Stimulated activated naive CD8-positive, alpha-beta T cell treated with anti-CD3 and anti-CD28 coated beads, Interleukin-15, amount 100 ng/mL, for 72 hours (primary cell): ENCODE measurements around the gene SLCO3A1.
"Not testable (repeated sequence)": the region's sequence is repeated elsewhere in the genome, so short reads cannot be mapped to it uniquely, and the experiment has no call there.

ENCODE experiments used
- ATAC-seq: fragments of 150-1000 bp; cut with Tn5 transposase; 2 replicates; pipeline ENCODE4 v1.10.0; 2021; ENCODE audit warnings: mild to moderate bottlenecking, moderate library complexity
- DNase-seq, 2 donors: peaks; one replicate each; pipeline ENCODE4 v3.0.0; 2021 to 2022
- H3K27ac Mint-ChIP-seq, 2 donors: one replicate each; pipeline ENCODE4 v1.8.0; 2022; ENCODE audit warnings: mild to moderate bottlenecking in 2 of 2, mixed read lengths in 2 of 2, moderate library complexity in 2 of 2
- H3K27me3 Mint-ChIP-seq: one replicate; pipeline ENCODE4 v1.8.0; 2022; ENCODE audit warnings: mixed read lengths
- H3K4me1 Mint-ChIP-seq: one replicate; pipeline ENCODE4 v1.8.0; 2022; ENCODE audit warnings: mild to moderate bottlenecking, mixed read lengths
- H3K4me3 Mint-ChIP-seq, 2 donors: one replicate each; pipeline ENCODE4 v1.8.0; 2022; ENCODE audit warnings: mild to moderate bottlenecking in 2 of 2, mixed read lengths in 2 of 2, moderate library complexity in 1 of 2
- H3K9me3 Mint-ChIP-seq, 2 donors: one replicate each; pipeline ENCODE4 v1.8.0; 2022; ENCODE audit warnings: mixed read lengths in 2 of 2

SLCO3A1 gene

DNA sequence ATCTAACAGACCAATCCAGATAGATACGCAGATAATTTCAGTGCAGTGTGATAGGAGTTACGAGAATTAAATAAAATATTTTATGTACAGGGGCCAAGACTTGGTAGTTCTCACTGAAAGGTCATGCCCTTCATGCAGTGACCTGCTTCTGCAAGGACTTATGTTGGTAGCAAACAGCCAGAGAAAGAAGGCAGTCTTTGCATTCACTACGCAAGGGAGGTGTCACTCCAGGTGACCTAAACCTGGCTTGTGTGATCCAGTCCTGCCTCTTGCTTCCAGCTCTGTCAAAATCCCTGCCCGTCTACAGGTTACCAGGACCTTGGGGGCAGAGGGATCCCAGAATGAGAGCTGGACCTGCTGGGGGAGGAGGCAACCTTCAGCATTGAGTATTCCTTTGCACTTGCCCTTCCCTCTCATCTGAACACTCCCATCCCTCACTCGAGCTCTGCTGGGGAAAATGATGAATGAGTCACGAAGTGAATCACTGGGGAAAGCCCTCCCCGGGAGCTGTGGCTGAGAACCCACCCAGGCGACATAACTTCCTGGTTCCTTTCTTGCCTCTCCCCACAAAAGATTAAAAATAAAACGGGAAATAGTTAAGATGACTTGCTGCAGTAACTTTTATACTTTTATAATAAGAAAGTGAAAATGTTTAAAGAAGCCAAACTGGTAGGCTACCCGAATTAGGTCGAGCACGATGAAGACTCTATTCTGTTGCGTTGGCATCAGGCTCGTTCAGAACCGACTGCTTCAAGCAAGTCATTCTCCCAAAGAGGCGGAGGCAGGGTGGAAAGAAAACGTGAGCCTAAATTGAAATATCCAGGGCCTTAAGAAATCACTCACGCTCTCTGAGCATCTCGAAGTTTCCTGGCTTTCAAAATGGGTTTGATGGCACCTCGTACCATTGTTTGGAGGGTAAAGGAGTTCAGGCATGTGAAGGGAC lies 216.1 kb downstream of the SLCO3A1 start:
- H3K4me1 Mint-ChIP-seq: peaks cover 57% of the 10 kb centered on the region
- DNase-seq: peak; percentile 22 to 30
- no peaks in the 10 kb centered on the region for H3K9me3 Mint-ChIP-seq
- peak overlapping the region; percentile 63 to 85 for H3K27ac Mint-ChIP-seq
- H3K4me3 Mint-ChIP-seq: peak overlapping the region; percentile 63 to 76
- peak; percentile 75 for ATAC-seq
- no peaks in the 10 kb centered on the region for H3K27me3 Mint-ChIP-seq

- not testable (repeated sequence) for DNase-seq, H3K9me3 Mint-ChIP-seq, H3K27me3 Mint-ChIP-seq, ATAC-seq
- peak overlapping the region; percentile 63 to 76 for H3K4me3 Mint-ChIP-seq
- H3K4me1 Mint-ChIP-seq: peaks cover 64% of the 10 kb centered on the region
- H3K27ac Mint-ChIP-seq: peak overlapping the region in 1 of 2 donors; percentile 14
These were observed 216.7 kb downstream of the SLCO3A1 start for GRCh38 chr15:92070251-92070650.

- peaks cover 73% of the 10 kb centered on the region for H3K4me1 Mint-ChIP-seq
- no peak overlapping the region for H3K4me3 Mint-ChIP-seq
- no peaks in the 10 kb centered on the region for H3K9me3 Mint-ChIP-seq
- peak overlapping the region in 1 of 2 donors; percentile 43 for H3K27ac Mint-ChIP-seq
- H3K27me3 Mint-ChIP-seq: no peaks in the 10 kb centered on the region
- no peak for ATAC-seq
- DNase-seq: no peak
These were observed 217.6 kb downstream of the SLCO3A1 start for GRCh38 chr15:92071045-92071634.

- DNase-seq: no peak
- Mint-ChIP-seq H3K27me3 (no peaks in the 10 kb centered on the region), H3K4me3 (no peak overlapping the region), H3K9me3 (no peaks in the 10 kb centered on the region), H3K4me1 (peaks cover 66% of the 10 kb centered on the region), H3K27ac (no peak overlapping the region)
- no peak for ATAC-seq
These were observed 219.7 kb downstream of the SLCO3A1 start for GRCh38 chr15:92073044-92073785.

DNA sequence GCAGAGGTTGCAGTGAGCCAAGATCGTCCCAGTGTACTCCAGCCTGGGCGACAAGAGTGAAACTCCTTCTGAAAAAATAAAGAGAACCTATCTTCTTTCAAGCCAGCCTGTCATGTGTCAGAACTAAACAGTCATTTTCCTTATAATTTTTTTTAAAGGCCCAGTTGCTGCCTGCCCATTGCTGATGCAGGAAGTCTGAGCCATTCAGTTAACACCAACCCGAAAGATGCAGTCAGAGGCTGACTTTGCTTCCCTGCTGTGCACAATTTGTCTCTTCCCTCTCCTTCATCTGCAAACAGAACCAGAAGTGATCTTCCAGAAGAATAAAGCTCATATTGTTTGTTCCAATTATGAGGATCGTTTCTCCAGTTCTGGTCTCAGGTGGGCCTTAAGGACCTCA lies 220.6 kb downstream of the SLCO3A1 start:
- peaks cover 57% of the 10 kb centered on the region for H3K4me1 Mint-ChIP-seq

DNA sequence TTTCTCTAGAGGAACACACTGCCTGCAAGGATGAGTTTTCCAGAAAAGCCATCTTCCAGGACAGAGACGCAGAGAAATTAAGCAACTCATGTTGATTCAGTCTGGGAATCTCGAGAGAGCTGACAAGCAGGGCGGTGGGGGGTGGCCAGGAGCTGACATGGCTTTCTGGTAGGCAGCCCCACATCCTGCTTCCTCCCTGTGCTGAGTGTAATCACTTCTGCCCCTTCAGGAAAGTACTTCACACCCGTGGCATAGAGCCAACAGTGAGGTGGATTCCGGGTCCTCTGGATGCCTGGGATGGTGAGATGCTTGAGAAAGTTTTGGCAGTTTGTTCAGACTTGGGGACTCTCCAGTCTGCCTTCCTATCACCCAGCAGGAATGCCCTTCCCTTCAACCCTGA lies 221.1 kb downstream of the SLCO3A1 start:
- H3K4me1 Mint-ChIP-seq: peaks cover 52% of the 10 kb centered on the region

More for the DNA sequence above, 220.6 kb downstream of the SLCO3A1 start:
- no peak for DNase-seq
- Mint-ChIP-seq H3K9me3 (no peaks in the 10 kb centered on the region), H3K4me3 (no peak overlapping the region), H3K27ac (no peak overlapping the region), H3K27me3 (no peaks in the 10 kb centered on the region)
- no peak for ATAC-seq

GRCh38 chr15:92075764-92076163 lies 222.3 kb downstream of the SLCO3A1 start:
- ATAC-seq (no peak), DNase-seq (no peak)
- Mint-ChIP-seq H3K27ac (no peak overlapping the region), H3K9me3 (no peaks in the 10 kb centered on the region), H3K4me3 (no peak overlapping the region), H3K27me3 (no peaks in the 10 kb centered on the region), H3K4me1 (peaks cover 41% of the 10 kb centered on the region)

More for the DNA sequence above, 221.1 kb downstream of the SLCO3A1 start:
- Mint-ChIP-seq H3K9me3 (no peaks in the 10 kb centered on the region), H3K27ac (no peak overlapping the region), H3K4me3 (no peak overlapping the region), H3K27me3 (no peaks in the 10 kb centered on the region)
- no peak for ATAC-seq
- DNase-seq: no peak

DNA sequence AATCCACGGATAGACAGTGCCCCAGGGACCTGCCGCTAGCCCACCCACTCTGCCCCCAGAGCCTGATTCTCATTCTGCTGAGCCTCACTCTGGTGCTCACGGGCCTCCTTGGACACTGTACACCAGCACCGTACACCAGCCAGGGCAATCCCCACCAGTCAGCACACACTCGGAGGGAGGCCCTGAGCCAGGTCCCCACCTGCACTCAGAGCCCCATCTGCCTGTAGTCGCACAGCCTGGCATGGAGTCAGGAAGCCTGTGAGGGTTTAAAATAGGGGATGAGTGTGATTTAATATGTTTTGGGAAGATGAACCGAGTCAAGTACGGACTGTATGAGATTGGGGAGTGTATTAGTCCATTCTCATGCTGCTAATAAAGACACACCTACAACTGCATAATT lies 223.0 kb downstream of the SLCO3A1 start:
- Mint-ChIP-seq H3K4me1 (peaks cover 33% of the 10 kb centered on the region), H3K27me3 (no peaks in the 10 kb centered on the region), H3K4me3 (no peak overlapping the region), H3K9me3 (no peaks in the 10 kb centered on the region), H3K27ac (no peak overlapping the region)
- ATAC-seq (no peak), DNase-seq (no peak)

DNA sequence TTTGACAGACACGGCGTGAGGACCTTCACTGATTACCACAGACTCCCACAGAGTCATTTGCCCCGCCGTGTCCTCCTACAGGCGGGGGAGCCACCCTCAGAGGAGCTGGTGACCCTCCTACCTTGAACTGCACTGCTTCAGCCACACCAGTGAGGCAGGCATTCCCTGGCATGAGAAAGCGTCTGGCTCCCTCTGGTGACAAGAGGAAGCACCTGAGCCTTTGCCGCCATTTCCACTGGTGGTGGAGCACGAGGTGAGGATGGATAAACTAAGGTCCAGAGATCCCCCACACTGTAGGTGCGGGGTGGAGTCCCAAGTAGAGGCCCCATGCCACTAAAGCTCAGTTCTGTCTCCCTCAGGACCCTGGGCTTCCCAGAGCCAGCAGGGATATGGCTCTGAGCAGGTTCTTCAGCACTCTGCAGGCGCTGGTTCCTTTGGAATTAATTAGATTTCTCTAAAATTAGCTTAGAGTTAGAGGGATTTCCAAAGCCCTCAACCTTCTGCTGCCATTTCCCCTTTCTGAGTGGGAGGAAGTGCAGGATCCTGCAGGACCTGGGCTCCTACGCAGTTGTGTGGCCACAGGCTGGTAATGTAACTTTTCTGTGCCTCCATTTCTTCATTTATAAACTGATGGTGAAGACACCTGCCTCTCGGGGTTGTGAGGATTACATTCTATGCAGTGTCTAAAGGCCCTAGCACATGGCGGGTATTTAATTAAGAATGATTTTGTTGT lies 224.0 kb downstream of the SLCO3A1 start:
- no peak overlapping the region for H3K4me3 Mint-ChIP-seq
- ATAC-seq: peak; percentile 84
- DNase-seq: peak; percentile 60 to 75
- H3K9me3 Mint-ChIP-seq: no peaks in the 10 kb centered on the region
- peaks cover 32% of the 10 kb centered on the region for H3K4me1 Mint-ChIP-seq
- peak overlapping the region in 1 of 2 donors; percentile 42 for H3K27ac Mint-ChIP-seq
- H3K27me3 Mint-ChIP-seq: no peaks in the 10 kb centered on the region

- H3K27ac Mint-ChIP-seq: no peak overlapping the region
- no peaks in the 10 kb centered on the region for H3K27me3 Mint-ChIP-seq
- H3K4me1 Mint-ChIP-seq: peaks cover 26% of the 10 kb centered on the region
- no peak for ATAC-seq
- no peaks in the 10 kb centered on the region for H3K9me3 Mint-ChIP-seq
- no peak overlapping the region for H3K4me3 Mint-ChIP-seq
- no peak for DNase-seq
These were observed 224.8 kb downstream of the SLCO3A1 start for GRCh38 chr15:92078270-92078669.

DNA sequence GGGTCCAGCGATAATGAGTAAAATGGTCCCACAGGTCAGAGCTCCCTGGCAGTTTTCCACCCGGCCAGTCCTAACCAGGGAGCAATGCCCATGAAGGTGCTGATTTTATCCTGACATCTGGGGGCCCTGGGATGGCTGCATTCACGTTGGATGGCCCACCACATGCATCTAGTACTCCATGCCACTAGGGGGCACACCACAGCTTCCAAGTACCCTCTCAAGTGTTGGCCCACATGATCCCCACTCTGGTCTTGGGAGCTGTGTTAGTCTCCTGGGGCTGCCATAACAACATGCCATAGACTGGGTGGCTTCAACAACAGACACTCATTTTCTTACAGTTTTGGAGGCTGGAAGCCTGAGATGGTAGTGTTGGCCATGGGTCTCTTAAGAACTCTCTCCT lies 225.5 kb downstream of the SLCO3A1 start:
- DNase-seq (peak in 1 of 2 donors; percentile 37), ATAC-seq (peak; percentile 41)
- H3K9me3 Mint-ChIP-seq: no peaks in the 10 kb centered on the region
- H3K4me1 Mint-ChIP-seq: peaks cover 21% of the 10 kb centered on the region
- no peak overlapping the region for H3K4me3 Mint-ChIP-seq
- no peaks in the 10 kb centered on the region for H3K27me3 Mint-ChIP-seq
- no peak overlapping the region for H3K27ac Mint-ChIP-seq

- H3K9me3 Mint-ChIP-seq: no peaks in the 10 kb centered on the region
- H3K27ac Mint-ChIP-seq: no peak overlapping the region
These were observed 226.2 kb downstream of the SLCO3A1 start for GRCh38 chr15:92079647-92080255.

GRCh38 chr15:92082006-92082843 lies 228.7 kb downstream of the SLCO3A1 start:
- DNase-seq (peak in 1 of 2 donors; percentile 51), ATAC-seq (peak; percentile 63)
- H3K27ac Mint-ChIP-seq: no peak overlapping the region
- peaks cover 7% of the 10 kb centered on the region for H3K4me1 Mint-ChIP-seq
- no peaks in the 10 kb centered on the region for H3K27me3 Mint-ChIP-seq
- no peak overlapping the region for H3K4me3 Mint-ChIP-seq
- no peaks in the 10 kb centered on the region for H3K9me3 Mint-ChIP-seq

More at GRCh38 chr15:92079647-92080255, 226.2 kb downstream of the SLCO3A1 start:
- DNase-seq (no peak), ATAC-seq (no peak)
- Mint-ChIP-seq H3K4me3 (no peak overlapping the region), H3K27me3 (no peaks in the 10 kb centered on the region), H3K4me1 (peaks cover 17% of the 10 kb centered on the region)

GRCh38 chr15:92083190-92083589 lies 229.7 kb downstream of the SLCO3A1 start:
- no peaks in the 10 kb centered on the region for H3K9me3 Mint-ChIP-seq
- H3K4me1 Mint-ChIP-seq: peaks cover 7% of the 10 kb centered on the region
- ATAC-seq (no peak), DNase-seq (no peak)
- H3K4me3 Mint-ChIP-seq: no peak overlapping the region
- no peak overlapping the region for H3K27ac Mint-ChIP-seq
- H3K27me3 Mint-ChIP-seq: no peaks in the 10 kb centered on the region
